A673 (cell line): ENCODE data around the gene CCDC80. TPM values are rescaled to one million over a fixed set of nuclear protein-coding genes. Genes with fewer than 3 reads are reported as not detected.

Source experiments
- BruUV-seq: library from RNA; stranded (reverse); fragments of 400-500 nt; replicated peaks from 2 replicates; lab custom pipeline; 2021; lab: Mats Ljungman, UMichigan
- CTCF ChIA-PET: fragments of 300-600 bp; sonication (Branson Sonifier 250); formaldehyde crosslinking; loops from one replicate; lab custom pipeline; 2022; ENCODE audit warnings: antibody characterized with exemption; lab: Charles Lee
- POLR2A ChIA-PET: fragments of 300-600 bp; sonication (Branson Sonifier 250); formaldehyde crosslinking; loops from one replicate; lab custom pipeline; 2022; ENCODE audit warnings: antibody characterized with exemption; ENCODE audit not compliant: low non-redundant PET; lab: Charles Lee
- DNase-seq: peaks from one replicate; pipeline ENCODE4 v3.0.0-alpha.2; 2015; ENCODE audit warnings: low spot score
- H3K27ac ChIP-seq: fragments of 200-600 bp; sonication (generic); 2 replicates; pipeline ENCODE4 v1.5.1; 2016; ENCODE audit warnings: mixed run types, low read depth, mild to moderate bottlenecking, mixed read lengths, antibody characterized with exemption, low read length; ENCODE audit not compliant: poor library complexity, severe bottlenecking
- H3K27me3 ChIP-seq: fragments of 200-600 bp; sonication (generic); replicated peaks from 2 replicates; pipeline ENCODE4 v1.6.1; 2017; ENCODE audit warnings: mixed run types, low read depth, mild to moderate bottlenecking, mixed read lengths, antibody characterized with exemption, low read length; ENCODE audit not compliant: insufficient read depth, poor library complexity
- H3K36me3 ChIP-seq: fragments of 200-600 bp; sonication (generic); 2 replicates; pipeline ENCODE4 v1.6.1; 2016; ENCODE audit warnings: mixed run types, mild to moderate bottlenecking, mixed read lengths, antibody characterized with exemption, low read length; ENCODE audit not compliant: insufficient read depth, poor library complexity, severe bottlenecking
- H3K4me1 ChIP-seq: fragments of 200-600 bp; sonication (generic); 2 replicates; pipeline ENCODE4 v1.6.1; 2017; ENCODE audit warnings: mixed run types, mild to moderate bottlenecking, mixed read lengths, antibody characterized with exemption, low read length; ENCODE audit not compliant: insufficient read depth, poor library complexity, severe bottlenecking
- H3K4me3 ChIP-seq: fragments of 200-600 bp; sonication (generic); 2 replicates; pipeline ENCODE4 v1.5.1; 2016; ENCODE audit warnings: low read depth, mixed run types, mild to moderate bottlenecking, mixed read lengths, low read length; ENCODE audit not compliant: poor library complexity, severe bottlenecking
- H3K9me3 ChIP-seq: fragments of 200-600 bp; sonication (generic); 2 replicates; pipeline ENCODE4 v1.6.1; 2016; ENCODE audit warnings: mixed run types, low read depth, mild to moderate bottlenecking, mixed read lengths, antibody characterized with exemption, low read length; ENCODE audit not compliant: poor library complexity, severe bottlenecking
- EZH2 ChIP-seq: fragments of 200-600 bp; sonication (generic); IDR thresholded peaks from 2 replicates; pipeline ENCODE4 v1.6.1; 2017; ENCODE audit warnings: borderline replicate concordance, low read depth, mild to moderate bottlenecking, mixed read lengths, antibody characterized with exemption, low read length; ENCODE audit not compliant: poor library complexity, severe bottlenecking
- intact Hi-C: fragments of 100-400 bp; cut with micrococcal nuclease; formaldehyde crosslinking; loops from one replicate; pipeline ENCODE4 v1.10.0; 2022; ENCODE audit not compliant: unreplicated experiment
- total RNA-seq: library from RNA; stranded (reverse); gene quantifications from 2 replicates; pipeline ENCODE4 v1.2.3, GENCODE V29; 2021
- TF ChIP-seq, protein P1 (sequence below): fragments of 300-800, 200-600 bp; sonication (generic); conservative IDR thresholded peaks from 2 replicates; pipeline ENCODE4 v1.5.1; 2017; ENCODE audit warnings: low read depth, mild to moderate bottlenecking, antibody characterized with exemption, low read length, moderate library complexity, mixed read lengths

Gene CCDC80
- total RNA-seq, 1 experiment from 2014 or later = 4.7 TPM

DNA sequence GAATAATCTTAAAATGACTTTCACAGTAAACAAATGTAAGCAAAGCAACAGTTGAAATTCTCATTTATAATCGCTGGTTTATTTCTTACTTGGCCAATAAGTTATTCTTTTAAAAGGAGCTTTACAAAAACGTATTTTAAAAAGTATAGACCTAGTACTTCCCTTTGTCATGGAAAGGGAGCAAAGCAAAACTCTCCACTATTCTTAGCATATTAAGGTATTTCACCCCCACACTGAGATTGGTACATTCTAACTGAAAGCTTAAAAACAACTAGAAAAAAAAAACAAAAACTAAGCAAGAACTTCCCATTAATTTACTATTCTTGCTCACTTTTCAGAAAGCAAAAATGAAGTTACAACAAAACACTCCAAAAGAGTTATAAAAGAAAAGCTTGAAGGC is 80.6 kb downstream of the CCDC80 start:
- POLR2A ChIA-PET = no interaction called here

DNA sequence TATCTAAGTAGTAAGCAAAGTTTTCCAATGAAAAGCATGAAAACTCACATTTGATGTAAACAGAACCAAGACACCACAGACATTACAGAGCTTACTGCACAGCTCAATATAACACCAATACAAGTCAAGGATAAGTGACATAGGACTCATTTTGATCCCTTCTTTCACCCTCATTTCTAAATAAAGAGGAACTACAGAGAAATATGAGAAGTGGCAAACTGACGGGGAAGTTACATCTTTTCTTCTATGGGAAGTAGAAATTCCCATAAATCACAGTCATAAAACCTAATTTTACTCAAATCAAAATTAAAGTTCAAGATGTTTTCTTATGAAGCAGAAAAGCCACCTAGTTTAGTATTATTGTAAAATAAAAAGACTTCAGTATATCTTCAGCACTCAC is 83.0 kb downstream of the CCDC80 start:
- POLR2A ChIA-PET = no interaction called here
- no TSS peak for BruUV-seq
- CTCF ChIA-PET = no interaction called here

More for the DNA sequence above, 80.6 kb downstream of the CCDC80 start:
- Histone ChIP-seq H3K9me3 (no peaks in the 10 kb centered on the region), H3K27me3 (no peaks in the 10 kb centered on the region), H3K27ac (peak overlapping the region; percentile 97), H3K4me3 (peak overlapping the region; percentile 91), H3K36me3 (no peaks in the 10 kb centered on the region), H3K4me1 (peaks cover 11% of the 10 kb centered on the region)
- CTCF ChIA-PET = no interaction called here
- TF ChIP-seq EZH2 = no peak
- TF ChIP-seq, protein P1, sequence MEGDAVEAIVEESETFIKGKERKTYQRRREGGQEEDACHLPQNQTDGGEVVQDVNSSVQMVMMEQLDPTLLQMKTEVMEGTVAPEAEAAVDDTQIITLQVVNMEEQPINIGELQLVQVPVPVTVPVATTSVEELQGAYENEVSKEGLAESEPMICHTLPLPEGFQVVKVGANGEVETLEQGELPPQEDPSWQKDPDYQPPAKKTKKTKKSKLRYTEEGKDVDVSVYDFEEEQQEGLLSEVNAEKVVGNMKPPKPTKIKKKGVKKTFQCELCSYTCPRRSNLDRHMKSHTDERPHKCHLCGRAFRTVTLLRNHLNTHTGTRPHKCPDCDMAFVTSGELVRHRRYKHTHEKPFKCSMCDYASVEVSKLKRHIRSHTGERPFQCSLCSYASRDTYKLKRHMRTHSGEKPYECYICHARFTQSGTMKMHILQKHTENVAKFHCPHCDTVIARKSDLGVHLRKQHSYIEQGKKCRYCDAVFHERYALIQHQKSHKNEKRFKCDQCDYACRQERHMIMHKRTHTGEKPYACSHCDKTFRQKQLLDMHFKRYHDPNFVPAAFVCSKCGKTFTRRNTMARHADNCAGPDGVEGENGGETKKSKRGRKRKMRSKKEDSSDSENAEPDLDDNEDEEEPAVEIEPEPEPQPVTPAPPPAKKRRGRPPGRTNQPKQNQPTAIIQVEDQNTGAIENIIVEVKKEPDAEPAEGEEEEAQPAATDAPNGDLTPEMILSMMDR = no peak
- BruUV-seq = no TSS peak
- DNase-seq = no peak
- intact Hi-C loops = no loop called here

DNA sequence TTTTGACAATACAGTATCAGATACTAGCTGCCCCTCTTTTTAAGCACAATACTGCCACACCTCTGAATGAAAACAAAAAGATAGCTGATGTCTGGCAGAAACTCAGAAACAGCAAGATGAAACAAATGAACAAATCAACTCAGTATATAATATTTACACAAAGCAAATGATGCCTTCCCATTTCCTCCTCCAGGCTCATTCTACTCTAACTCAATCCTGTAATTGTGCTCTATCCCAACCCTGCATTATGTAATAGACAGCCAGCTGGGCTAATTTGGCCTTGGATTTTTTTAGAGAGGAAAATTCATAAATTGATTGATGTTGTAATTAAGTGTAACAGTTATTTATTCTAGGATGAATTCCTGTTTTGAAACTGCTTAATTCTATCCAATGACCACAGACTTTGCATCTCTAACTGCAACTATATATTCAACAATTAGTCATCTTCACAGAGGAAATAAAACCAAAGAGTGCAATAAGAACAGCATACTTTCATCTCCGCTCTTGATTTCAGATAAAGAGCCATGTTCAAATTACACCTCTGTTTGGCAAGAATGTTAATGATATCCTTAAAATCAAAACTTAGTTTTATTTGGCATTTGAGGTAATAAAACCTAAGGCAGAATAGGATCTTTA is 85.3 kb downstream of the CCDC80 start:
- Histone ChIP-seq H3K27ac (no peak overlapping the region), H3K4me1 (peaks cover 11% of the 10 kb centered on the region), H3K9me3 (no peaks in the 10 kb centered on the region), H3K27me3 (no peaks in the 10 kb centered on the region), H3K4me3 (no peak overlapping the region), H3K36me3 (no peaks in the 10 kb centered on the region)
- no peak for TF ChIP-seq EZH2
- TF ChIP-seq, protein P1 = no peak
- CTCF ChIA-PET = no interaction called here
- POLR2A ChIA-PET = no interaction called here
- DNase-seq = peak; percentile 15
- no TSS peak for BruUV-seq
- intact Hi-C loops = no loop called here

More for the DNA sequence above, 83.0 kb downstream of the CCDC80 start:
- Histone ChIP-seq H3K27me3 (no peaks in the 10 kb centered on the region), H3K36me3 (no peaks in the 10 kb centered on the region), H3K4me3 (no peak overlapping the region), H3K27ac (no peak overlapping the region), H3K4me1 (peaks cover 11% of the 10 kb centered on the region), H3K9me3 (no peaks in the 10 kb centered on the region)
- TF ChIP-seq, protein P1 = no peak
- TF ChIP-seq EZH2 = no peak
- DNase-seq = no peak
- intact Hi-C loops = no loop called here
